K562 (cell line): ENCODE measurements around the gene CTDSPL. TPM values are rescaled to one million over a fixed set of nuclear protein-coding genes. Genes with fewer than 3 reads are reported as not detected.

Experiments used
- ATAC-seq: fragments of 200-7000 bp; cut with Tn5 transposase; 3 replicates; pipeline ENCODE4 v1.9.1; 2020; ENCODE audit warnings: moderate library complexity
- BruUV-seq: library from RNA; stranded (reverse); fragments of 400-500 nt; replicated peaks from 2 replicates; lab custom pipeline; 2021; lab: Mats Ljungman, UMichigan
- CTCF ChIA-PET: fragments of 300-600 bp; formaldehyde crosslinking; extraction: SDS; loops from one replicate; lab custom pipeline; 2021; ENCODE audit warnings: low intra/inter-chr PET ratio; lab: Yijun Ruan, JAX
- POLR2A ChIA-PET: fragments of 300-600, 350-650 bp; sonication (Branson Sonifier 250); formaldehyde crosslinking; extraction: SDS; loops from one replicate; lab custom pipeline; 2021; ENCODE audit warnings: antibody characterized with exemption, inconsistent platforms; lab: Yijun Ruan, JAX
- DNase-seq, 4 experiments: peaks; one replicate each; pipeline versions ENCODE4 v3.0.0 to v3.0.0-alpha.2; 2011 to 2018; ENCODE audit warnings: low spot score in 3 of 4, mixed read lengths in 3 of 4; ENCODE audit errors: extremely low read depth in 1 of 4
- FAIRE-seq: peaks from 2 replicates; lab custom pipeline; 2011; peaks lifted over from hg19 to GRCh38; lab: Jason Lieb, UNC
- H2AFZ ChIP-seq: 2 replicates; pipeline ENCODE4 v1.6.0; 2011; ENCODE audit warnings: low read depth, low read length, control low read depth, inconsistent platforms
- H3K27ac ChIP-seq: fragments of 200-600 bp; 3 replicates; pipeline ENCODE4 v1.8.0; 2011; ENCODE audit warnings: low read depth, mild to moderate bottlenecking, control low read depth, inconsistent platforms, low read length, moderate library complexity, mixed read lengths; ENCODE audit errors: extremely low read depth
- H3K27me3 ChIP-seq, 2 experiments: fragments of 300-600 bp in 1 of 2; 2 replicates in 1 of 2; 3 replicates in 1 of 2; pipeline versions ENCODE4 v1.6.0 to v1.8.0; 2011; ENCODE audit warnings: inconsistent platforms in 2 of 2, low read length in 2 of 2, mild to moderate bottlenecking in 1 of 2, mixed read lengths in 1 of 2, moderate library complexity in 1 of 2; ENCODE audit not compliant: control insufficient read depth in 2 of 2, insufficient read depth in 2 of 2
- H3K36me3 ChIP-seq: fragments of 300-600 bp; 3 replicates; pipeline ENCODE4 v1.8.0; 2011; ENCODE audit warnings: mild to moderate bottlenecking, low read length, inconsistent platforms; ENCODE audit not compliant: control insufficient read depth, insufficient read depth
- H3K4me1 ChIP-seq, 2 experiments: fragments of 200-600 bp in 1 of 2; replicated peaks in 1 of 2; 2 replicates in 1 of 2; 3 replicates in 1 of 2; pipeline versions ENCODE4 v1.5.1 to v1.8.0; 2011; ENCODE audit warnings: inconsistent platforms in 2 of 2, low read length in 2 of 2, mild to moderate bottlenecking in 1 of 2, mixed read lengths in 1 of 2, moderate library complexity in 1 of 2; ENCODE audit not compliant: control insufficient read depth in 2 of 2, insufficient read depth in 2 of 2
- H3K4me2 ChIP-seq: 2 replicates; pipeline ENCODE4 v1.6.1; 2011; ENCODE audit warnings: low read length, control low read depth, inconsistent platforms, mixed read lengths; ENCODE audit not compliant: insufficient read depth
- H3K4me3 ChIP-seq: fragments of 200-600 bp; sonication (generic), shearing (Covaris generic); 2 replicates; pipeline ENCODE4 v1.5.1; 2016; ENCODE audit warnings: control low read depth, inconsistent platforms
- H3K79me2 ChIP-seq: fragments of 200-600 bp; 3 replicates; pipeline ENCODE4 v1.8.0; 2011; ENCODE audit warnings: low read length, inconsistent platforms; ENCODE audit not compliant: control insufficient read depth, insufficient read depth
- H3K9ac ChIP-seq, 2 experiments: 2 replicates each; pipeline versions ENCODE4 v1.6.0 to v1.6.1; 2011; ENCODE audit warnings: low read depth in 2 of 2, low read length in 2 of 2, control low read depth in 1 of 2, inconsistent platforms in 1 of 2, mild to moderate bottlenecking in 1 of 2, mixed read lengths in 1 of 2; ENCODE audit not compliant: insufficient read depth in 1 of 2
- H3K9me1 ChIP-seq: one replicate; pipeline ENCODE4 v1.6.0; 2011; ENCODE audit warnings: inconsistent platforms, mild to moderate bottlenecking, low read length, moderate library complexity; ENCODE audit not compliant: control insufficient read depth, insufficient read depth
- H3K9me3 ChIP-seq: replicated peaks from 2 replicates; pipeline ENCODE4 v1.5.1; 2011; ENCODE audit warnings: low read depth, low read length, inconsistent platforms; ENCODE audit not compliant: control insufficient read depth, insufficient read depth
- H4K20me1 ChIP-seq: replicated peaks from 2 replicates; pipeline ENCODE4 v1.6.1; 2011; ENCODE audit warnings: low read length, inconsistent platforms, mixed read lengths; ENCODE audit not compliant: control insufficient read depth, insufficient read depth
- HDAC1 ChIP-seq, 2 experiments: fragments of 450-650 bp; IDR thresholded peaks; 2 replicates each; pipeline ENCODE4 v1.6.1; 2016 to 2017; ENCODE audit warnings: inconsistent platforms in 1 of 2, mild to moderate bottlenecking in 1 of 2, moderate library complexity in 1 of 2
- IRF2 ChIP-seq: sonication (generic); formaldehyde crosslinking; IDR thresholded peaks from 2 replicates; pipeline ENCODE4 v1.8.1; 2022; ENCODE audit warnings: mild to moderate bottlenecking, missing genetic modification reagents
- PML ChIP-seq: IDR thresholded peaks from 2 replicates; pipeline ENCODE4 v1.6.1; 2012; ENCODE audit warnings: low read length, inconsistent platforms
- POLR2AphosphoS5 ChIP-seq: IDR thresholded peaks from 2 replicates; pipeline ENCODE4 v1.6.1; 2011; ENCODE audit warnings: mild to moderate bottlenecking, low read depth, low read length, moderate library complexity; ENCODE audit not compliant: control insufficient read depth, insufficient read depth
- SAFB2 ChIP-seq: fragments of 200-400 bp; formaldehyde crosslinking; IDR thresholded peaks from 2 replicates; pipeline ENCODE4 v1.6.1; 2018; ENCODE audit warnings: borderline replicate concordance, low read length, low read depth, moderate library complexity; ENCODE audit not compliant: severe bottlenecking
- SOX6 ChIP-seq: fragments of 450-650 bp; IDR thresholded peaks from 2 replicates; pipeline ENCODE4 v1.6.1; 2014; ENCODE audit warnings: mild to moderate bottlenecking
- SRF ChIP-seq, 2 experiments: fragments of 250-450, 450-650 bp in 1 of 2; sonication (Bioruptor Pico) in 1 of 2; sonication (generic) in 1 of 2; formaldehyde crosslinking; IDR thresholded peaks; 2 replicates each; pipeline versions ENCODE4 v1.5.0 to v1.5.1; 2020 to 2022; ENCODE audit warnings: mild to moderate bottlenecking in 1 of 2, missing genetic modification reagents in 1 of 2
- TAL1 ChIP-seq: fragments of 450-650 bp; IDR thresholded peaks from 2 replicates; pipeline ENCODE4 v1.6.1; 2016; ENCODE audit warnings: mild to moderate bottlenecking
- TRIM24 ChIP-seq, 2 experiments: fragments of 450-650 bp; IDR thresholded peaks; 2 replicates each; pipeline ENCODE4 v1.6.1; 2016
- ZKSCAN1 ChIP-seq: fragments of 150-350 bp; IDR thresholded peaks from 2 replicates; pipeline ENCODE4 v1.6.1; 2016; ENCODE audit warnings: low read depth, low read length
- ZNF551 ChIP-seq: fragments of 250-450 bp; sonication (Bioruptor Pico); IDR thresholded peaks from 2 replicates; pipeline ENCODE4 v1.5.0; 2021; ENCODE audit warnings: mild to moderate bottlenecking, moderate library complexity
- whole genome bisulfite sequencing: fragments of 100-300 bp; shearing (Covaris generic); methylation state at CpG from one replicate; pipeline ENCODE4 v1.1.6; 2016; ENCODE audit warnings: low coverage, mixed read lengths; ENCODE audit not compliant: insufficient coverage; ENCODE audit errors: missing lambda C conversion rate; 5-methylcytosine and 5-hydroxymethylcytosine counted together
- in situ Hi-C: fragments of 300-500 bp; cut with MboI; formaldehyde crosslinking; loops from 4 replicates; pipeline ENCODE4 v1.15.0; 2018; ENCODE audit warnings: inconsistent platforms, mixed read lengths
- intact Hi-C: fragments of 100-400 bp; cut with micrococcal nuclease; formaldehyde crosslinking; loops from 2 replicates; pipeline ENCODE4 v1.14.2; 2022
- polyA plus RNA-seq, 8 experiments: library from polyadenylated mRNA; depleted of rRNA in 4 of 8; stranded (reverse) in 5 of 8; unstranded in 3 of 8; fragments of >200 nt; fragmentation: Nextera tagmentation in 2 of 8; fragmentation: Illumina TruSeq in 1 of 8; extraction: Ambion mirVana in 2 of 8; extraction: Trizol in 1 of 8; gene quantifications; 2 replicates each; pipeline versions ENCODE4 v1.2.1 to v1.2.3, GENCODE V29; 2011 to 2014; ENCODE audit warnings: inconsistent platforms in 1 of 8, missing spikeins in 1 of 8
- total RNA-seq, 7 experiments: library from RNA; depleted of rRNA in 6 of 7; stranded (reverse); fragments of >200 nt in 6 of 7; fragmentation: Illumina TruSeq in 2 of 7; extraction: Trizol in 2 of 7; gene quantifications; 2 replicates each; pipeline versions ENCODE4 v1.2.1 to v1.2.3, GENCODE V29; 2011 to 2021; ENCODE audit warnings: low replicate concordance in 1 of 7
- TF ChIP-seq, protein P1 (sequence below): fragments of 250-450 bp; sonication (Bioruptor Pico); IDR thresholded peaks from 2 replicates; pipeline ENCODE4 v1.5.0; 2021; ENCODE audit warnings: mild to moderate bottlenecking, moderate library complexity
- TF ChIP-seq, protein P2 (sequence below): sonication (generic); formaldehyde crosslinking; IDR thresholded peaks from 2 replicates; pipeline ENCODE4 v1.5.0; 2020; ENCODE audit warnings: missing genetic modification reagents

Gene CTDSPL
- total and polyA plus RNA-seq, 9 of the 15 experiments (the other 6 are each of a cell fraction or from before 2014, with no cell fraction given) = 5.1 to 19.3 (median 11.3) TPM

DNA sequence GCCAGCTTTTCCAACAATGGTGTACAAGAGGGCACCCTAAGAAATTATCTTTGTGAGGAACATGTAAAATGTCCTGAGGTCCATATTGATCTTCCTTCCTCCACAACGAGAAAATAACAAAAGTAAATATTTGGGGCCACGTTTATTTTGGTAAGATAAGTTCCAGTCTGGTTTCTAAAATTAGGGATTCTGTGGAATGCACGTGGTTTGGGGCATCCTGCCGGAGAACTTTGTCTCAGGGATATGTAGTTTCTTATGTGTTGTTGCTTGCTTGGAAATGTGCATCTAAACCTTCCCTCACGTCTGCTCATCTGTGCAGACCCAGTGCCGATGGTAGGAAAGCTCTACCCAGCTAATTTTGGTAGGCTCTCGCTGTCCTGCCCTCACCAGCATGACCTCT is 62.8 kb downstream of the CTDSPL start:
- intact Hi-C loops = no loop called here
- CTCF ChIA-PET = no interaction called here
- H3K9me1 ChIP-seq = no peaks in the 10 kb centered on the region
- BruUV-seq = no TSS peak
- 19% methylated on average over 7 of the region's 7 CpGs for WGBS
- TF ChIP-seq SOX6 = no peak
- no peak for TF ChIP-seq SRF (CRISPR knock-in tag; IDR thresholded peaks at IDR 0.05)
- TF ChIP-seq, all 486 proteins: peak for 0
- H3K4me2 ChIP-seq = no peak overlapping the region
- FAIRE-seq (no peak), DNase-seq (no peak), ATAC-seq (no peak)
- H3K9ac ChIP-seq = no peak overlapping the region
- in situ Hi-C loops = no loop called here
- 0 out of 2 replicates have a peak, but pooled peaks cover 3% of the 10 kb centered on the region for H4K20me1 ChIP-seq
- POLR2A ChIA-PET = interaction anchor here (0.8 to 1.1 kb wide), 2 partner anchors 19 to 30 kb away, joined by 3 to 4 read pairs; no protein-coding TSS in a partner anchor
- H3K36me3 ChIP-seq = no peaks in the 10 kb centered on the region
- no peaks in the 10 kb centered on the region for H3K9me3 ChIP-seq
- no peaks in the 10 kb centered on the region for H3K79me2 ChIP-seq
- H2AFZ ChIP-seq = no peak overlapping the region
- peaks cover 0 to 8% of the 10 kb centered on the region in 2 experiments; a peak in 2 of 5 replicates for H3K4me1 ChIP-seq
- no peak overlapping the region for H3K27ac ChIP-seq
- no peak overlapping the region for H3K4me3 ChIP-seq
- H3K27me3 ChIP-seq = peaks cover 0 to 20% of the 10 kb centered on the region in 2 experiments; a peak in 3 of 5 replicates

DNA sequence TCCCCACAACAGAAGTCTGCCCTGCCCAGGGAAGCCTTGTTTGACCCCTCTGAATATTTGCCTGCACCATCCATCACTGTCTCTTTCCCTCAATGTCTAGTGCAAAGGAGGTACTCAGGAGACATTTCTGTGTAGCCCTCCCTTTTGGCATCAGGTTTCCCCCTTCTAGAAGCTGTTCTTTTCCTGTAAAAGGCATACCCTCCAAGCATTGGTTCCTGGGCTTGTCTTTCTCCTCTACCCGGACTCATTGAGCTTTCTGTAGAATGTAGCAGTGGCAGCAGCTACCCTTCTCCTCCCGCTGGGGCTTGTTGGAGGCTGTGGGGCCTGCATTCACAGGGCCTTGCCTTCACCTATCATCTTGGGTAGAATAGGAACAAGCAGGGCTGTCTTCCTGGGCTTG is 63.5 kb downstream of the CTDSPL start:
- Histone ChIP-seq H2AFZ (no peak overlapping the region), H3K9me3 (no peaks in the 10 kb centered on the region), H3K27me3 (peaks cover 0 to 19% of the 10 kb centered on the region in 2 experiments; a peak in 3 of 5 replicates), H3K4me1 (peaks cover 0 to 8% of the 10 kb centered on the region in 2 experiments; a peak in 2 of 5 replicates), H3K9ac (no peak overlapping the region), H3K36me3 (no peaks in the 10 kb centered on the region), H3K9me1 (no peaks in the 10 kb centered on the region), H3K4me3 (no peak overlapping the region), H3K79me2 (no peaks in the 10 kb centered on the region), H3K27ac (no peak overlapping the region), H4K20me1 (0 out of 2 replicates have a peak, but pooled peaks cover 3% of the 10 kb centered on the region), H3K4me2 (no peak overlapping the region)
- ChIA-PET POLR2A (interaction anchor here (0.7 to 1.1 kb wide), 2 partner anchors 15 to 20 kb away, joined by 3 to 4 read pairs; no protein-coding TSS in a partner anchor), CTCF (no interaction called here)
- in situ Hi-C loops (no loop called here), intact Hi-C loops (no loop called here)
- ATAC-seq (no peak; the same call in none of the 3 replicates), FAIRE-seq (no peak), DNase-seq (no peak)
- no TSS peak for BruUV-seq
- 17% methylated on average over 2 of the region's 2 CpGs for WGBS
- TF ChIP-seq ZKSCAN1 = no peak
- TF ChIP-seq PML = no peak
- TF ChIP-seq SAFB2 = no peak
- TF ChIP-seq, protein P1, sequence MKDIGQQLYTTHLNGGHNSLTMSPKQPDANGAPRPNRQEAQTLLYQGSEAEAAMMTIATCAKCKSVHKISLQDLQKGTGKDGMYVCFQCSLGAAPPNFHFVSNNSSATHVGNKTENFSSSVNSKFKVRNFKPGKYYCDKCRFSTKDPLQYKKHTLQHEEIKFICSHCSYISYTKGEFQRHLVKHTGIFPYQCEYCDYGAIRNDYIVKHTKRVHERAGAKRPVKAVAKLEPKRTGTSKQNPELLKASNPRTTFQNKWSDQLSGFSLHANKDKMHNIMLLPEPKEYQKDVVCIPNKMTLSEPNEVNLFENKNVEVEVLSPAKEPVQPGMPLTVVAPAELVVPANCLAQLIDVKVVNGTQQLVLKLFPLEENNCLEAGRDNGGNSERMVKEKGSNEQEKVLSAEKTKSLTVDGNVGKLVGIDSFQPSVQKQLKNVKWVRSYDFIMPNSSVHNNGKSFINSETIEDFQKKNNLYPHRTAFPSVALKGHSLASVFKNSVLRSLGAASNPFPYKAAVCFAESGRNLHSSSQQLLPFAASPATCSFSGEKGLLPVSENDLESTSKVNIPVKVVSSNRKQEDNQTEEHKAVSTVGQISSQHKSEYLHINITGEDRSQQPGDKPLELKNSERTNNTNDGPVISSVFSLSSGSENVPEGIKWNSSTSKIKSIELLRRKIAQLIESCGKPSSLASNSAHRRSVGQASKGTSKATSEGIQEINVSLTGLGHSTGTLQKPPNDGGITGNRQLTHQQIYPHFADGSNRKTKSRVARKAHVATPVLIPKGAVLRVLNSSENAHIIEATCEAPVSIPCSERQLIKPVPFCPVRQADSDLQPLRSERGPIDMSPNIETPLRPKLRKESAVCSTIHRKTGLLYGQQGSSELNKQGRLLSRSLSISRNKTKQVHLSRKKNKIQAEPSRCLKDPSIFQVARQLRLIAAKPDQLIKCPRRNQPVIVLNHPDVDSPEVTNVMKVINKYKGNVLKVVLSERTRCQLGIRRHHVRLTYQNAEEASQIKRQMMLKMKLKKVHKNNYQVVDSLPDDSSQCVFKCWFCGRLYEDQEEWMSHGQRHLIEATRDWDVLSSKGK (CRISPR knock-in tag) = no peak
- no peak for TF ChIP-seq TAL1
- TF ChIP-seq, protein P2, sequence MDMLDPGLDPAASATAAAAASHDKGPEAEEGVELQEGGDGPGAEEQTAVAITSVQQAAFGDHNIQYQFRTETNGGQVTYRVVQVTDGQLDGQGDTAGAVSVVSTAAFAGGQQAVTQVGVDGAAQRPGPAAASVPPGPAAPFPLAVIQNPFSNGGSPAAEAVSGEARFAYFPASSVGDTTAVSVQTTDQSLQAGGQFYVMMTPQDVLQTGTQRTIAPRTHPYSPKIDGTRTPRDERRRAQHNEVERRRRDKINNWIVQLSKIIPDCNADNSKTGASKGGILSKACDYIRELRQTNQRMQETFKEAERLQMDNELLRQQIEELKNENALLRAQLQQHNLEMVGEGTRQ (CRISPR knock-in tag) = no peak
- TF ChIP-seq ZNF551 (CRISPR knock-in tag) = no peak
- TF ChIP-seq IRF2 (CRISPR knock-in tag) = no peak
- no peak for TF ChIP-seq POLR2AphosphoS5
- TF ChIP-seq HDAC1 (IDR thresholded peaks at IDR 0.05) = no peak
- TF ChIP-seq TRIM24 (IDR thresholded peaks at IDR 0.05) = no peak
